Immature natural killer cell (primary cell): Measurements from ENCODE around the gene TCIRG1. TPM values are rescaled to one million over a fixed set of nuclear protein-coding genes. Genes with fewer than 3 reads are reported as not detected.
"Not testable (repeated sequence)": the region's sequence is repeated elsewhere in the genome, so short reads cannot be mapped to it uniquely, and the experiment has no call there.

Experiments used
- DNase-seq, 3 donors: peaks; one replicate each; pipeline ENCODE4 v3.0.0; 2022; ENCODE audit warnings: mixed read lengths in 1 of 3
- H3K27ac Mint-ChIP-seq, 6 donors: one replicate each; pipeline ENCODE4 v1.8.0; 2020; ENCODE audit warnings: mixed read lengths in 6 of 6, mild to moderate bottlenecking in 5 of 6, inconsistent platforms in 4 of 6, moderate library complexity in 3 of 6
- H3K27me3 Mint-ChIP-seq, 3 donors: one replicate each; pipeline ENCODE4 v1.8.0; 2020 to 2021; ENCODE audit warnings: low read depth in 3 of 3, mild to moderate bottlenecking in 3 of 3, mixed read lengths in 3 of 3, moderate library complexity in 3 of 3, inconsistent platforms in 1 of 3
- H3K36me3 Mint-ChIP-seq, 3 donors: one replicate each; pipeline ENCODE4 v1.8.0; 2020; ENCODE audit warnings: mixed read lengths in 3 of 3, inconsistent platforms in 2 of 3, mild to moderate bottlenecking in 2 of 3
- H3K4me1 Mint-ChIP-seq, 2 donors: one replicate each; pipeline ENCODE4 v1.8.0; 2020; ENCODE audit warnings: inconsistent platforms in 2 of 2, mild to moderate bottlenecking in 2 of 2, mixed read lengths in 2 of 2, moderate library complexity in 1 of 2
- H3K4me3 Mint-ChIP-seq, 5 donors: one replicate each; pipeline ENCODE4 v1.8.0; 2020; ENCODE audit warnings: mild to moderate bottlenecking in 5 of 5, mixed read lengths in 5 of 5, inconsistent platforms in 3 of 5, moderate library complexity in 3 of 5
- H3K9me3 Mint-ChIP-seq, 6 donors: one replicate each; pipeline ENCODE4 v1.8.0; 2020; ENCODE audit warnings: mild to moderate bottlenecking in 6 of 6, mixed read lengths in 6 of 6, inconsistent platforms in 4 of 6, moderate library complexity in 3 of 6
- polyA plus RNA-seq, 3 donors: library from polyadenylated mRNA; unstranded; fragments of 300-500 nt; fragmentation: Illumina TruSeq; gene quantifications; one replicate each; pipeline ENCODE4 v1.2.3, GENCODE V29; 2021

The TCIRG1 gene
- polyA plus RNA-seq, 3 donors from 2014 or later, result 93.0 to 132 (median 93.3) TPM

- H3K36me3 Mint-ChIP-seq, result peaks cover 2 to 7% (median 3%) of the 10 kb centered on the region in 3 donors
- peaks cover 0 to 5% (median 4%) of the 10 kb centered on the region in 3 donors for H3K27me3 Mint-ChIP-seq
- DNase-seq, result no peak
- no peak overlapping the region for H3K4me3 Mint-ChIP-seq
- H3K27ac Mint-ChIP-seq, result no peak overlapping the region
- no peaks in the 10 kb centered on the region for H3K9me3 Mint-ChIP-seq
- peaks cover 2 to 6% of the 10 kb centered on the region in 2 donors for H3K4me1 Mint-ChIP-seq
Measured at GRCh38 chr11:68074584-68075352, 35.9 kb downstream of the TCIRG1 start.

GRCh38 chr11:68076371-68077042, 37.7 kb downstream of the TCIRG1 start:
- Mint-ChIP-seq H3K27ac (peak overlapping the region in 1 of 6 donors; percentile 12), H3K4me3 (no peak overlapping the region), H3K27me3 (peaks cover 0 to 5% (median 4%) of the 10 kb centered on the region in 3 donors), H3K36me3 (peaks cover 0 to 4% (median 4%) of the 10 kb centered on the region in 3 donors), H3K9me3 (no peaks in the 10 kb centered on the region), H3K4me1 (peaks cover 2 to 6% of the 10 kb centered on the region in 2 donors)
- DNase-seq, result no peak

- H3K4me3 Mint-ChIP-seq, result no peak overlapping the region
- H3K27me3 Mint-ChIP-seq, result peaks cover 0 to 6% (median 4%) of the 10 kb centered on the region in 3 donors
- peak overlapping the region in 1 of 6 donors; percentile 14 for H3K27ac Mint-ChIP-seq
- peaks cover 2 to 6% of the 10 kb centered on the region in 2 donors for H3K4me1 Mint-ChIP-seq
- peaks cover 0 to 4% (median 0%) of the 10 kb centered on the region in 3 donors for H3K36me3 Mint-ChIP-seq
- DNase-seq, result peak in 1 of 3 donors; percentile 7
- no peaks in the 10 kb centered on the region for H3K9me3 Mint-ChIP-seq
Measured at GRCh38 chr11:68077617-68078582, 39.1 kb downstream of the TCIRG1 start.

- DNase-seq, result no peak
- Mint-ChIP-seq H3K4me3 (no peak overlapping the region), H3K27me3 (peaks cover 0 to 4% (median 4%) of the 10 kb centered on the region in 3 donors), H3K36me3 (peaks cover 0 to 4% (median 0%) of the 10 kb centered on the region in 3 donors), H3K4me1 (peaks cover 2 to 6% of the 10 kb centered on the region in 2 donors), H3K27ac (no peak overlapping the region), H3K9me3 (no peaks in the 10 kb centered on the region)
Measured at GRCh38 chr11:68080860-68081259, 42.0 kb downstream of the TCIRG1 start.

GRCh38 chr11:68081691-68082090, 42.9 kb downstream of the TCIRG1 start:
- DNase-seq, result no peak
- Mint-ChIP-seq H3K27me3 (peaks cover 0 to 4% (median 4%) of the 10 kb centered on the region in 3 donors), H3K4me1 (peaks cover 1 to 6% of the 10 kb centered on the region in 2 donors), H3K9me3 (no peaks in the 10 kb centered on the region), H3K27ac (no peak overlapping the region), H3K4me3 (no peak overlapping the region), H3K36me3 (peaks cover 0 to 4% (median 0%) of the 10 kb centered on the region in 3 donors)

- Mint-ChIP-seq H3K36me3 (peaks cover 0 to 4% (median 0%) of the 10 kb centered on the region in 3 donors), H3K27me3 (peaks cover 0 to 3% (median under 1%) of the 10 kb centered on the region in 3 donors), H3K4me1 (peaks cover 0 to 3% of the 10 kb centered on the region in 2 donors), H3K27ac (no peak overlapping the region), H3K9me3 (no peaks in the 10 kb centered on the region), H3K4me3 (no peak overlapping the region)
- DNase-seq, result no peak
Measured at GRCh38 chr11:68082481-68082880, 43.7 kb downstream of the TCIRG1 start.

- no peaks in the 10 kb centered on the region for H3K4me1 Mint-ChIP-seq
- H3K27ac Mint-ChIP-seq, result no peak overlapping the region
- H3K27me3 Mint-ChIP-seq, result peaks cover 0 to 3% (median 0%) of the 10 kb centered on the region in 3 donors
- no peak for DNase-seq
- no peaks in the 10 kb centered on the region for H3K9me3 Mint-ChIP-seq
- no peak overlapping the region for H3K4me3 Mint-ChIP-seq
- peaks cover 0 to 4% (median 0%) of the 10 kb centered on the region in 3 donors for H3K36me3 Mint-ChIP-seq
Measured at GRCh38 chr11:68083517-68083916, 44.7 kb downstream of the TCIRG1 start.

- Mint-ChIP-seq H3K4me3 (peak overlapping the region in 1 of 5 donors; percentile 0), H3K27ac (peak overlapping the region in 3 of 6 donors; percentile 75 to 90 (median 83))
Measured at GRCh38 chr11:68089679-68090078, 50.9 kb downstream of the TCIRG1 start.

GRCh38 chr11:68090287-68090686, 51.5 kb downstream of the TCIRG1 start:
- Mint-ChIP-seq H3K4me1 (peaks cover 18 to 22% of the 10 kb centered on the region in 2 donors), H3K27me3 (peaks cover 0 to under 1% (median 0%) of the 10 kb centered on the region in 3 donors), H3K36me3 (no peaks in the 10 kb centered on the region), H3K4me3 (peak overlapping the region; percentile 54 to 83 (median 69)), H3K27ac (peak overlapping the region; percentile 83 to 90 (median 88)), H3K9me3 (no peaks in the 10 kb centered on the region)
- no peak for DNase-seq

More at GRCh38 chr11:68089679-68090078, 50.9 kb downstream of the TCIRG1 start:
- Mint-ChIP-seq H3K9me3 (no peaks in the 10 kb centered on the region), H3K36me3 (no peaks in the 10 kb centered on the region), H3K27me3 (no peaks in the 10 kb centered on the region), H3K4me1 (peaks cover 18 to 22% of the 10 kb centered on the region in 2 donors)
- DNase-seq, result no peak

- H3K4me1 Mint-ChIP-seq, result peaks cover 18 to 22% of the 10 kb centered on the region in 2 donors
- peak; percentile 18 to 34 (median 23) for DNase-seq
- H3K27ac Mint-ChIP-seq, result peak overlapping the region; percentile 83 to 90 (median 88)
- peak overlapping the region; percentile 54 to 83 (median 69) for H3K4me3 Mint-ChIP-seq
- H3K27me3 Mint-ChIP-seq, result peaks cover 0 to 2% (median 0%) of the 10 kb centered on the region in 3 donors
- no peaks in the 10 kb centered on the region for H3K36me3 Mint-ChIP-seq
- H3K9me3 Mint-ChIP-seq, result no peaks in the 10 kb centered on the region
Measured at GRCh38 chr11:68090706-68091105, 51.9 kb downstream of the TCIRG1 start.

- Mint-ChIP-seq H3K36me3 (no peaks in the 10 kb centered on the region), H3K4me1 (peaks cover 18 to 22% of the 10 kb centered on the region in 2 donors), H3K9me3 (no peaks in the 10 kb centered on the region), H3K4me3 (no peak overlapping the region), H3K27me3 (peaks cover 0 to 2% (median 0%) of the 10 kb centered on the region in 3 donors), H3K27ac (no peak overlapping the region)
- DNase-seq, result no peak
Measured at GRCh38 chr11:68092411-68092810, 53.6 kb downstream of the TCIRG1 start.

GRCh38 chr11:68092946-68093345, 54.1 kb downstream of the TCIRG1 start:
- DNase-seq, H3K27ac Mint-ChIP-seq, H3K9me3 Mint-ChIP-seq, H3K36me3 Mint-ChIP-seq, H3K4me3 Mint-ChIP-seq, H3K27me3 Mint-ChIP-seq: not testable (repeated sequence)
- H3K4me1 Mint-ChIP-seq, result peaks cover 18 to 22% of the 10 kb centered on the region in 2 donors

GRCh38 chr11:68093565-68093964, 54.7 kb downstream of the TCIRG1 start:
- DNase-seq, result no peak
- H3K27ac Mint-ChIP-seq, result no peak overlapping the region
- H3K27me3 Mint-ChIP-seq, result peaks cover 0 to 5% (median 0%) of the 10 kb centered on the region in 3 donors
- H3K9me3 Mint-ChIP-seq, result no peaks in the 10 kb centered on the region
- peaks cover 18 to 23% of the 10 kb centered on the region in 2 donors for H3K4me1 Mint-ChIP-seq
- H3K4me3 Mint-ChIP-seq, result no peak overlapping the region
- peaks cover 0 to 3% (median 0%) of the 10 kb centered on the region in 3 donors for H3K36me3 Mint-ChIP-seq
